GM21825 (cell line): ENCODE data around the gene TTLL13.

ENCODE experiments used
- ATAC-seq: cut with Tn5 transposase; IDR thresholded peaks from one replicate; pipeline ENCODE4 v1.9.1; 2021; ENCODE audit warnings: mild to moderate bottlenecking, moderate library complexity; ENCODE audit not compliant: unreplicated experiment

TTLL13 gene, protein sequence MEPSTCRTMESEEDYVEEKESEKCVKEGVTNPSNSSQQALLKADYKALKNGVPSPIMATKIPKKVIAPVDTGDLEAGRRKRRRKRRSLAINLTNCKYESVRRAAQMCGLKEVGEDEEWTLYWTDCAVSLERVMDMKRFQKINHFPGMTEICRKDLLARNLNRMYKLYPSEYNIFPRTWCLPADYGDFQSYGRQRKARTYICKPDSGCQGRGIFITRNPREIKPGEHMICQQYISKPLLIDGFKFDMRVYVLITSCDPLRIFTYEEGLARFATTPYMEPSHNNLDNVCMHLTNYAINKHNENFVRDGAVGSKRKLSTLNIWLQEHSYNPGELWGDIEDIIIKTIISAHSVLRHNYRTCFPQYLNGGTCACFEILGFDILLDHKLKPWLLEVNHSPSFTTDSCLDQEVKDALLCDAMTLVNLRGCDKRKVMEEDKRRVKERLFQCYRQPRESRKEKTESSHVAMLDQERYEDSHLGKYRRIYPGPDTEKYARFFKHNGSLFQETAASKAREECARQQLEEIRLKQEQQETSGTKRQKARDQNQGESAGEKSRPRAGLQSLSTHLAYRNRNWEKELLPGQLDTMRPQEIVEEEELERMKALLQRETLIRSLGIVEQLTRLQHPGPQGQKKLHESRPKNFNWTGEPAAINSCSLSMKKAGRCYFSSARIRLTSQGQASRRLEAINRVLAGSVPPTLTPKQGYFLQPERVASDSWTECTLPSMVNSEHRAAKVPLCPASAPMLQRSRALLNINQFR

DNA sequence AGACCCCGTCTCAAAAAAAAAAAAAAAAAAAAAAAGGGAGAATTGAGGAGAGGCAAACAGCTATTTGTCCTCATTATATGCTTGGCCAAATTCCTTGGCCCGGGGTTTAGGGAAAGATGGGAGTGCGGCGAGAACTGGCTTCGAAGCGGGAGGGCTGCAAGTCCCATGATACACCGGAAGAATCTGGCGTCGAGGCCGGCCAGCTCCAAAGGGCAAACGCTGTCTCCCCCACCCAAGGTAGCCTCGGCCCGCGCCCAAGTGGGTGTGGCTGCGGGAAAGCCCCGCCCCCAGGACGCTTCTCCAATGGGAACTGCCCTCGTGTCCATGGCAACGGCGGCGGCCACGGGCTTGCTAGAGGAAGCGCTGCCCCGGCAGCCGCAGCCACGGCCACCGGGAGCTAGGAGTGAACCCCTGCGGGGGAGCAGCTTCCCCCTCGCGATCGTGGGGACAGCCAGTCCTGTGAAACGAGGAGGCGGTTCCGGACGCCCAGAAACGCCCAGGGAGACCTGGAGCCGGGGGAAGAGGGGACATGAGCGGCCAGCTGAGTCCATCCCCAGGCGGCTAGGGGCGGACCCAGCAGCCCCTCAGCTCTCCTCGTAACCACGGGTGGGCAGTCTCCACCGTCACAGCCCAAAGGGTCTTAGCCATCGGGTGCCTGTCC, at the start of gene TTLL13:
TSS of gene TTLL13 (plus strand) at position 354 of the 661 bp plus-strand sequence. CDS start 1,075 bp downstream, outside the sequence.
- ATAC-seq, result peak; percentile 61

DNA sequence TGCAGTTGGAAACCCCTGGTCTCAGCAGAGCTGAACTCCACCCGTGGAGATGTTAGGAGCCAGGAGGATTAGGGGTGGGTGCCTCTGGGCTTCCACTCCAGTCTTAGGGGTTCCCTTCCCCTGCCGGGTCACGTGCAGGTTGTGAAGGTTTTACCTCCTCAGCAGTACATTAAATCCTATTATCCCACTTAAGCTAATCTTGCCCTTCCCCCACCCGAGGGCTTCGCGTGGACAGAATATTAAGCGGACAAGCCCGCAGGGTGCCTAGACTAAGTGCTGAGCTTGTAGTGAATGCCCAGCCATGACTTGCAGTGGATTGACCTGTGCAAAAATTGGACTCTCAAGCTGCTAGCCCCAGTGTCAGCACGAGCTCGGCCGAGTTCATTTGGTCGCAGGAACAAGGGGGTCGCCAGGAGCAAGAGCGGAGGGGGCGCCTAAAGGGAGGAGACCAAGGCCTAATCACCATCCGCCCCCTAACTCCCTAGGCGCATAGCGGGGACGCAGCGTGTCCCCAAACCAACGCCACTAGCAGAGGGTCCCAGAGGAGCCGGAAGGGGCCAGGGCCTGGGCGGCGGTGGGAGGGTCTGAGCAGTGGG, 48.7 kb upstream of the TTLL13 start:
- ATAC-seq, result no peak

DNA sequence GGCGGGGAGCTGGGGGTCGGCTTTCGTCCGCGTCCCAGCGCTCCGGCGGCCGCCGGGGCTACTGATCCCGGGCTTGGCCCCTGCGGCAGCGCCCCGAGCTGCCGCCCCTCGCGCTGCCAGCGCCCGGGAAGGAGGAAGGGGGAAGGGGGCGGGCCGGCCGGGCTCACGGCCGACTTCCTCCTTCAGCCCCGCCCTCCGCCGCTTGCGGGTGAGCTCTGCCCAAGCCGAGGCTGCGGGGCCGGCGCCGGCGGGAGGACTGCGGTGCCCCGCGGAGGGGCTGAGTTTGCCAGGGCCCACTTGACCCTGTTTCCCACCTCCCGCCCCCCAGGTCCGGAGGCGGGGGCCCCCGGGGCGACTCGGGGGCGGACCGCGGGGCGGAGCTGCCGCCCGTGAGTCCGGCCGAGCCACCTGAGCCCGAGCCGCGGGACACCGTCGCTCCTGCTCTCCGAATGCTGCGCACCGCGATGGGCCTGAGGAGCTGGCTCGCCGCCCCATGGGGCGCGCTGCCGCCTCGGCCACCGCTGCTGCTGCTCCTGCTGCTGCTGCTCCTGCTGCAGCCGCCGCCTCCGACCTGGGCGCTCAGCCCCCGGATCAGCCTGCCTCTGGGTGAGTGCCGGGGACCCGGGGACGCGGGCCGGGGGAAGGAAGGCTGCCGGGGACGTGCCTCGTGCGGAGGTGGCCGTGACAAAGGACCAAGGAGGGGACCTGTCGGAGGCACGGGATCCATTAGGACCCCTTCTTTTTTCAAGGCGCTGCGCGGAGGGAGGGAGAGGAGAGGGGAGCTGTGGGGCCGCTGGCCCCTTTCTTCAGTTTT, 48.0 kb upstream of the TTLL13 start, which contains the start of gene SEMA4B:
TSS of gene SEMA4B (plus strand) at position 201 of the 814 bp plus-strand sequence. CDS start at position 450, 249 bp downstream.
- peak; percentile 69 for ATAC-seq

DNA sequence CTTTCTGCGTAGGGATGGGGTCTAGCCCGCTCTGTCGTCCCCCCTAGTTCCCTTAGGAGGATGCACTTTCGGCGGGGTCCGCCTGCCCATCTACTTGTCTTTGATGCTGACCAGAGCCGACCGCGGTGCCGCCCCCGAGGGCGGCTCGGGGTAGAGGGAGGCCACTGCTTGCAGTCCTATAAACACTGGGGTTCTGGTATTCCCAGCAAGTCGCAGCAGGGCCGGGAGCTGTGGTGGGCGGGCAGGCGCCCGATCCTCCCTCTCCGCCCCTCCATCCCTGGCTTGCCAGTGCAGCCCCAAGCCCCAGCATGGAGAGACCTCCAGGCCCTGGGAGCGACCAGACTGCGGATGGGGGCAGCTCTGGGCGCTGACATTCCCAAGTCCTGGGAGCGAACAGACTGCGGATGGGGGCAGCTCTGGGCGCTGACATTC, 47.4 kb upstream of the TTLL13 start:
- ATAC-seq, result no peak

DNA sequence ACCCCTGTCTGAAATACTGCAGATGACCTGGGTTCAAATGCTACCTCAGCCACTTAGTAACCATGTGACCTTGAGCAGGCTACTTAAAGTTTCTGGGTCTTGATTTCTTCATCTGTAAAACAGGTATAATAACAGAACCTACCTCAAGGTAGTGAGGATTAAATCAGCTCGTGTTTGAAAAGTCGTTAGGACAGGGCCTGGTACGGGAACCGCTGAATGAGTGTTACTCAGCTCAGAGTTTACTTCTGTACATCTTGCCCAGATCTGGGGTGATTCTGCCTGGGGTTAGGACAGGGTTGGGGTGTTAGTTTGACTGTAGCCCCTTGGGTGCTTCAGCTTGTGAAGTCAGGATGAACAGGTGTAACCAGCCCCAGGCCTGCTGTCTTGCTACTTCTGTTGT, 46.4 kb upstream of the TTLL13 start:
- ATAC-seq, result no peak

DNA sequence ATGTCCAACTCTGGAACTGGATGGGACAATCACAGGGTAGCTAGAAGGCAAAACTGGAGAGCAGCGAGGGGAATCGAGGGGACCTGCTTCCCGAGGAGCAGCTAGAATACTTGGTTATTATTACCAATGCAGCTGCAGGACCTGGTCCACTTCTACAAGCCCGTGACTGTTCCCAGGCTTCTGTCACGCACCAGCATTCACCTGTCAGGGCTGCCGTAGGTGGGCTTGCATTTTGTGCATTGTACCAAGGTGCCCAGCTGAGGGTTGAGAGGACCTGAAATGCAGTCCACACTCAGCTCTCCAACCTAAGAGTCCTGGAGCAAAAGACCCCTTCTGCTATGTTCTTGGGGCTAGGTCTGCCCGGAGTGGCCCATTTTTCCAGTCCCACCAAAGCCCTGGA, 45.9 kb upstream of the TTLL13 start:
- no peak for ATAC-seq

DNA sequence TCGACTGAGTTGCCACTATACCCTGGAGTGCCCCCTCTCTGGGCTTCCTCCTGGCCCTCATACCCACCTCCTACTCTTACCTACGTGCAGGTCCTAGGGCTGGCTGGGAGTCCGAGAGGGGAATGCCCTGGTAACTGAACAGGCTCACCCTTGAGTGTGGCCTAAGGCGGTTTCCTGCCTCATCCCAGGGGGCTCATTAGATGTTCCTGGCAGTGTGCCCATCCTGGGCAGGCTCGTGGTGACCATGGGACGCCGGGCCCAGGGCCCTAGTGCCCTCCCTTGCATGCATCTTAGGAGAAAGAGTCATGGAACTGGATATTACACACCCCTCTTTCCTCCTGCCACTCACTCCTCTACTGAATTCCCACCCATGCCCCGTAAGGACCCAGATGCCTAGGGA, 45.4 kb upstream of the TTLL13 start:
- no peak for ATAC-seq

DNA sequence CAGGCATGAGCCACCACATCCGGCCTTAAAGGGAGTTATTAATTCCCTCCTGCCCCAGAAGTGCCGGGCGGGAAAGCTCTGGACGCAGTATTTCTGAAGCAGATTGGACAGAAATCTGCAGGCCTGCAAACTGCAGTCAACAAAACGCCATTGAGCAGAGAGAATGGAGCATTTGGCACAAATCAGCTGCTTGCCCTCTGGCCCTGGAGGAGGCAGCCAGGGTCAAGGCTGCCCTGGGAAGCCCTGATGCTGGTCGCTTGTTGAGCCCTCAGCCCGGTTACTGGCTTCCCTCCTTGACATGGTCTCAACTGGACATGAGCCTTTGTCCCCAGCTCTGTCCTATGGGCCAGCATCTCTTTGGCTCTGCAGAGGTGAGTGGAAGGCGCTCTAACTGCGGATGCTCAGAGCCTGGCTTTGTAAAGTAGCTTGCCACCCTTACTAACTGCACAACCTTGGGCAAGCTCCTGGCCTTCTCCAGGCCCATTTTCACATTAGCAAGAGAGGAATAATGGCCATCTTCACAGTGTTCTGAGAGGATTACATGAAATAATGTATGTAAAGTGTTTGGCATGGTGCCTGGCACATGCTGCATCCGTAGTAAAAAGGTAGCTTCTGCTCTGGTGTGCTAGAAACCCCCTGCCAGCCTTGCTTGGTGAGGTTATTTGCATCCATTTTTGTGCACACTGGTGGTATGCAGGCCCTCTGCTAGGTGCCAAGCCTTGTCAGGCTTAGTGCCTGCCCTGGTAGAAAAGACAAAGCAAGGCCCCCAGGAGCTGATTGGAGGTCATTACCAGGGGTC, 44.1 kb upstream of the TTLL13 start:
- ATAC-seq, result no peak

DNA sequence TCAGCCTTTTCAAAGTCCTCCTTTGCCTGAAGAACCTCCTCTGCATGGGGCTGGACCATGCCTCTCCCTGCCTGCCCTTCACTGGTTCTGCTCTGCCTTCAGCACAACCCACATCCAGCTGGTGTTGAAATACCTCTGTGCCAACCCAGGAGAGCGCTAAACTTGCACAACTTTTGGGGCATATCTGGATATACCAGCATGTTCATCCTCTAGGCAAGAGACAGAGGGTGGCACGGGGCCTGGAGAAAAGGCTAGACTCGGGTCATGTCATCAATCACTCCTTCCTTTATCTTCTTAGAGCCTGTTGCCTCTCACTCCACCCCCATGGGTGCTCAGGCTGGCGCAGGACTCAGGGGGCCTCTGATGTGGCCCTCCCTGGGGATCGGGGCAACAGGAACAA, 43.5 kb upstream of the TTLL13 start:
- no peak for ATAC-seq

DNA sequence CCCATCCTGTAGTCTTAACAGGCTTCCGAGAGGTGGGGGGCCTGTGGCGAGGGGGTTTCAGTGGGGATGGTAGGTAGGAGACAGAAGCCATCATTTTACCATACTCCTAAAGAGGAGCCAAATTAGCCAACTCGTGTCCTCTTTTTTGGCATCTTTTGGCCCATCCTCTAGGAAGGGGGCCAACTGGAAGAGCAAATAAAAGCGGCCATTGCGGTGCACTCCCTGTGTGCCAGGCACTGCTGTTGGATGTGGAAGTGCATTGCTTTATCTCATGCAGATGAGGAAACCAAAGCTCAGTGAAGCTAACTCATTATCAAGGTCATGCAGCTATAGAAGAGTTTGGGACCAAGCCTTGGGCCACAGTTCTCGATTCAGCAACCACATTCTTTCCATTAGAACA, 42.1 kb upstream of the TTLL13 start:
- no peak for ATAC-seq

DNA sequence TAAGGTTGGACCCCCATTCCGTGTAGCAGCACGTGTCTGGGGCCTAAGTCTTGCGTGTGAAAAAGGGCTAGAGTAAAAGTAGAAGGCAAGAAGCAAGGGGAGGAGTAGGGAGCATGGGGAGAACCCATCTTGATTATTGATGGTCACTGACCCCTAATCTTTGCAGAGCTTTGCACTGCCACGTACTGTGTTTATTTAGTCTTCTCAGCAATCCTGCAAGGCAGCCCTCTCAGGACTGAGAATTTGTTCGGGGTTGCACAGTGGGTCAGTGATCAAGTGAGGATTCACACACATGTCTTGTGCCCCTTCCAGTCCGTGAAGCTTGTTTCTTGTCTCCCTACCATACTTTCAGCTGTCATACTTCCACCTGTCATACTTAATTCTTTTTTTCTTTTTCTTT, 41.0 kb upstream of the TTLL13 start:
- no peak for ATAC-seq

DNA sequence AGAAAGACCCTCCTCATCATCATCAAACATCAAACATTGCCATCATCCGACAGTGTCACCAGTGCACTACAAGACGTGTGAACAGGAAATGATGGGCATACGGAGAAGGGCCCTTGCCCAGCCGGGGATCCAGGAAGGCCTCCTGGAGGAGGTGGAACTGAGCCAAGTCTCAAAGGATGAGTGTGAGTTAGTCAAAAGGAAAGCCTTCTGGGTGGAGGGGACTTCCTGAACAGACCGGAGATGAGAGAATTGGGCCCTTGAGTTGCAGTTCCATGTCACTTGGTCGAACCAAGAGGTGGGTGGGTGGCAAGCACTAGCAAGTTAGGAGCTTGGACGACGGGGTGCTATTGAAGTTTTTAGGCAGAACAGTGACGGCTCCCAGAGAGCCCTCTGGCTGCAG, 39.8 kb upstream of the TTLL13 start:
- ATAC-seq, result no peak

DNA sequence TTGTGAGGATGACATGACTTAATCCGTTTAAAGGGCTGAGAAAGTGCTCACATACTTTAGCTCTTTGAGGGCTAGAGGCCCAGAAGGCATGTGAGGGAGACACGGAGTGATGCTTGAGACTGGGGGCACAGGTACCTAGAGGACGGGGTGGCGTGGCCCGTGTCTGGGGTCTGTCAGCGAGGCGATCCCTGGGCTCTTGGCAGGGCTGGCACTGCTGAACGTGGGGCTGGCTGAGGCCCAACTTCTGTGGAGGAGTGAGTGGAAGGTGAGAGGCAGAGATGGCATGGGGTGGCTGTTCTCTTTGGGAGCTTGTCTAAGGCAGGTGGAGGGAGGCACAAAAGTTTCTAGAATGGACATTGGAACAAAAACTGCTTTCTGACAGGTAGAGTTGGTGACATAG, 38.8 kb upstream of the TTLL13 start:
- no peak for ATAC-seq

DNA sequence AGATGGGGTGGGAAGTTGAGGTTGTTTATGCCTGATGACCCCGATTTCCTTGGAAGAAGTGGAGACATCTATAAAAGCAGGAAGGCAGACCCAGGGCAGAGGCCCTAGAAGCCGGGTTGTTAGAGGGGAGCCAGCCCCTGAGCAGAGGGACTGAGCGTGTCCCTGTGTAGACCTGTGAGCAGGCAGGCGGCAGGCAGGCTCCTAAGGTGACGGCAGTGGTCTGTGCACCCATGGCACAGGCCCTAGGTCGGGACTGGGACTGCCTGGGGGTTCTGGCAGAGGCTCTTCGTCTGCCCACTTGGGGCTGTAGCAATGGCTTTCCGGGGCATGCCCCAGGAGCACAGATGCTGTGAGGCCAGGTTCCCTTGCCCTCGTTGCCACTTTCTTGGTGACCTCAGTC, 38.3 kb upstream of the TTLL13 start:
- no peak for ATAC-seq

DNA sequence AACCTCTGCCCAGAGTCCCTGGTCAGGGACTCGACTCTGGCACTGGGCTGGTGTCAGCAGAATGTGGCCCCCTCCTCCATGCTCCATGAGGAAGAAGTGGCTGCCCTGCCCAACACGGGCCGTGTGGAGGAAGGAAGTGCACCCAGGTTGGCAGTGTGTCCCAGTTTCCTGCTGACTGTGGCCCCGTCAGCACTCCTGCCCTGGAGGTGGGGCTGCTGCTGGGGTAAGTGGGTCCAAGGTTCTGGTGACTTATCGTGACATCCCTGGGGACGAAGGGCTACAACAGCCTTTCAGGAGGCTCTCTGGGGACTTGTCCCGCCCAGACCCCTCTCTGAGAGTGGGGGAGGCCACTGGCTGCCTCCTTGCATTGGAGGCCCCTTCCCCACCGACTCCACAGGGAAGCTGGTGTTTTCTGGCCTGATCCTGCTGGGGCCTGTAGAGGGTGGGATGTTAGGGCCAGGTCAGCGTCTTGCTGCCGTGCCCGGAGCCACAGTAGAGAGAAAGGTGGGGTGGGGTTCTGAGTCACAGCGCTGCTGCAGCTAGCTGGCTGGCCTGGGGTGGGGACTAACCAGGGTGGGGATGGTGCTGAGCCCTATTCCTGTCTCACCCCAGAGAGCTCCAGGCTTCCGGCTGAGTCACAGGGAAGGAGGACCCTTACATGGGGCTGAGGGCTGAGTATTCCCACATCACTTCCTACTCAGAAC, 37.8 kb upstream of the TTLL13 start:
- ATAC-seq, result no peak

DNA sequence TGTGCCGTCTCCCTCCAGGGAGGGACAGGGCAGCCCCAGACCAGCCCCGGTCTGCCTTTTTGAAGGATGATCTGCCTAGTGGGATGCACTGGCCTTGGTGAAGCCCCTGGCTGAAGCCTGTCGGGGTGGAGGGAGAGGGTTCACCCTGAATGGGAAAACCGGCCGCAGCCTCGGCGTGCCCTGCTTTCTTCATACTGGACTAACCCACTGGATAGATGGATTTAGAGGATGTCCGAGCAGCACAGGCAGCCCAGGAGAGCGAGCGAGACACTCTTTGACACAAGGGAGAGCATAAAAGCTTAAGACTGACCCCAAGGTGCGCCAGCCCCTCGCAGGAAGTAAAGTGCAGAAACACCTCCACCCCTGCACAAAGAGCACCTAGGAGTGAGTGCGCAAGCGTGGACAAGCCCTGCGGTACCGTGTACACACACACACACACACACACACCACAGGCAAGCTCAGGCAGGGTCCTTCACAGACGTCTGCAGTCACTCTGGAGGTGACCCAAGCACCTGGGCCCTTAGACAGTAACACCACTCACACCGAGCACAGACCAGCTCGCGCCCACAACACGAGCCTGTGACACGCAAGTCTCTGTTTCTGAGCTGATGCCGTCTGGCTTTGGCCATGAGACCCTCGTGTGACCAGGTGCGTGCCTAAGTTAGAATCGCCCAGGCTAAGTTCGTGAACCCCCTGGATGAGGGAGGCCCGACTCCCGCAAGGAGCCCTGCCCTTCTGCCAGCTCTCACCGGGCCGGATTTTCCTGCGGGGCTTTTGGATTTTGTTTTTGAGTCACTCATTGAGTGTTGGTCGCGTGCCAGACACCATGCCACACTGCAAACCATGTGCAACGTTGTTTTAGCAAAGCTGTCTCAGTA, 36.9 kb upstream of the TTLL13 start:
- ATAC-seq, result no peak

DNA sequence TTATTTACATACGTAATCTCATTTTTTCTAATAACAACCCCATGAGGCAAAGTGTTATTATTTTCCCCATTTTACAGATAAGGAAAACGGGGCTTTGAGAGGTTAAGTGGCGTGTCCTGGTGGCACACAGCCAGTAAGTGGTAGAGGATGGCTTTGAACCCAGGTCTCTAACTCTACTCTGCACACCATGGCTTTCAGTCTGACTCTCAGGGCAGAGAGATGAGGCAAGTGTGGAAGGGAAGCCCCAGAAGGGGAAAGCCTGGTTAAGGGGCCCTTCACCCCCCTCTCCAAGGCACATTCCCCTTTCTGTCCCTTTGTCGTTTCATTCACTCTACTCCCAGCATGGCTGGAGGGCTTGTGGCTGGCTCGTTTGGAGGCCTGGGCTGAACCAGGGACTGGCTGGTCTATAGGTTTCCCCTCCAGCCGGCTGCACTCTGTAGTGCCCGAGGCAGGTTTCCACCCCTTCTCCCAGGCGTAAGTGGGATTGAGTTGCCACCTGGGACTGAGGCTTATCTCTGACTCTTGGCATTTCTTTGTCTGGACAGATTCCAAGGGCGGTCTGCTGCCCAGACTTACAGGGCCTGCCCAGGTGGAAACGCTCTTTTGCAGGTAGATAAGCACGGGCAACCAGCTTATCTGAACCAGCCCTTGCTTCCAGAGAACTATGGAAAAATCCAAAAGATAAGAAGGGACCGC, 36.1 kb upstream of the TTLL13 start:
- no peak for ATAC-seq
